ENCODE results near the gene MEAK7.

DNA sequence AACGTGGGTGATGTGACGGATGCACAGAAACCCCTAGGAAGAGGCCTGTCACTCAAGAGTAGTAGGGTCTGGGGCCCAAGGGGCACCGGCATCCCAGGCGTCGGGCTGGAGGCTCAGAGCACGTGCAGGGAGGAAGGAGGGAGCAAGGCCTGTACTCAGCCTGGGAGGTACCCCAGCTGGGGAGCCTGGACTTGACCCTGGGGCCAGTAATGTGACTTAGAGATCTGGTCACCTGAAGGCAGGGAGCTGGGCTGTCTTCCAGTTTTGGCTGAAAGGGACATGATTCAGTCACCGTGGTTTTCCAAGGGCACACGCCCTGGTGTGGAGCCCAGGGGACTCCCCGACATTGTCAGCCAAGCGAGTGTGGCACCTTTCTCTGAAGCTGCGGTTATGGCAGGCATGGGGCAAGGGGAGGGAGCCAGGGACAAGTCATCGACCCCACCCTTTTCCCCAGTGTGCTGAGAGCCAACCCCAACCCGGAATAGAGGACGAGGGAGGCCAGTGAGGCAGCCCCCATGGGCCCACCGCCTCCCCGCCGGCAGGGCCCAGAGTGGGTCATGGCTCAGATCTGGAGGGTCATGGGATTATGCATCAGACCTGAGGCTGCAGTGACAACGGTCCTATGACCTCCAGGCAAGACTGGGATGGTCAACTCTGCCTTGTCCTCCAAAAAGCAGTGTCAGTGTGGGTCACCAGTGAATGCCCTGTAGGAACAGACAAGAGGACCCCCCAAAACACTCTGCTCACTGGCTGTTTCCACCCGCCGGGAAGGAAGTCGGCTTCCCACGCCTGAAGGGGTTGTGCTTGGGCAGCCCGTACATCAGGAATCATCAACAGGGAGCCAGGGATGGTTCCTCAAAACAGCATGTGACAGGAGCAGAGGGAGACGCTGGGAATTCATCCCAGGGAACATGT, 41.9 kb downstream of the MEAK7 start:
- TF ChIP-seq ZNF565 (CRISPR knock-in tag; conservative IDR thresholded peaks at IDR 0.05; ENCODE audit: low read depth) = no peak
- TF ChIP-seq ISL1 (CRISPR knock-in tag; IDR thresholded peaks at IDR 0.05) = no peak
- no peak for TF ChIP-seq PATZ1 (CRISPR knock-in tag; IDR thresholded peaks at IDR 0.05; ENCODE audit: borderline replicate concordance)
- no peak for TF ChIP-seq ZNF8 (CRISPR knock-in tag; IDR thresholded peaks at IDR 0.05)
- TF ChIP-seq ARNTL (CRISPR knock-in tag; IDR thresholded peaks at IDR 0.05; ENCODE audit: borderline replicate concordance, low read depth) = no peak
- no peak for TF ChIP-seq RARB (CRISPR knock-in tag; IDR thresholded peaks at IDR 0.05)
- TF ChIP-seq, protein P1, sequence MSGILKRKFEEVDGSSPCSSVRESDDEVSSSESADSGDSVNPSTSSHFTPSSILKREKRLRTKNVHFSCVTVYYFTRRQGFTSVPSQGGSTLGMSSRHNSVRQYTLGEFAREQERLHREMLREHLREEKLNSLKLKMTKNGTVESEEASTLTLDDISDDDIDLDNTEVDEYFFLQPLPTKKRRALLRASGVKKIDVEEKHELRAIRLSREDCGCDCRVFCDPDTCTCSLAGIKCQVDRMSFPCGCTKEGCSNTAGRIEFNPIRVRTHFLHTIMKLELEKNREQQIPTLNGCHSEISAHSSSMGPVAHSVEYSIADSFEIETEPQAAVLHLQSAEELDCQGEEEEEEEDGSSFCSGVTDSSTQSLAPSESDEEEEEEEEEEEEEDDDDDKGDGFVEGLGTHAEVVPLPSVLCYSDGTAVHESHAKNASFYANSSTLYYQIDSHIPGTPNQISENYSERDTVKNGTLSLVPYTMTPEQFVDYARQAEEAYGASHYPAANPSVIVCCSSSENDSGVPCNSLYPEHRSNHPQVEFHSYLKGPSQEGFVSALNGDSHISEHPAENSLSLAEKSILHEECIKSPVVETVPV (CRISPR knock-in tag; IDR thresholded peaks at IDR 0.05) = no peak
- no peak for TF ChIP-seq SNAI2 (CRISPR knock-in tag; IDR thresholded peaks at IDR 0.05)
- no peak for TF ChIP-seq ZC3H10 (CRISPR knock-in tag; IDR thresholded peaks at IDR 0.05)
- no peak for TF ChIP-seq ZFP30 (CRISPR knock-in tag; IDR thresholded peaks at IDR 0.05)
- TF ChIP-seq PPARA (CRISPR knock-in tag; IDR thresholded peaks at IDR 0.05; ENCODE audit: borderline replicate concordance) = no peak
- TF ChIP-seq TOX (CRISPR knock-in tag; IDR thresholded peaks at IDR 0.05; ENCODE audit: borderline replicate concordance) = no peak

Measured in SK-N-SH treated with all-trans-retinoic acid at 6 μM for 48 hours (cell line).